ENCODE measurements around the gene HOXB9. TPM values are rescaled to one million over a fixed set of nuclear protein-coding genes. Genes with fewer than 3 reads are reported as not detected.

HOXB9 gene
- total RNA-seq, 1 experiment from 2014 or later, result 4.0 TPM

DNA sequence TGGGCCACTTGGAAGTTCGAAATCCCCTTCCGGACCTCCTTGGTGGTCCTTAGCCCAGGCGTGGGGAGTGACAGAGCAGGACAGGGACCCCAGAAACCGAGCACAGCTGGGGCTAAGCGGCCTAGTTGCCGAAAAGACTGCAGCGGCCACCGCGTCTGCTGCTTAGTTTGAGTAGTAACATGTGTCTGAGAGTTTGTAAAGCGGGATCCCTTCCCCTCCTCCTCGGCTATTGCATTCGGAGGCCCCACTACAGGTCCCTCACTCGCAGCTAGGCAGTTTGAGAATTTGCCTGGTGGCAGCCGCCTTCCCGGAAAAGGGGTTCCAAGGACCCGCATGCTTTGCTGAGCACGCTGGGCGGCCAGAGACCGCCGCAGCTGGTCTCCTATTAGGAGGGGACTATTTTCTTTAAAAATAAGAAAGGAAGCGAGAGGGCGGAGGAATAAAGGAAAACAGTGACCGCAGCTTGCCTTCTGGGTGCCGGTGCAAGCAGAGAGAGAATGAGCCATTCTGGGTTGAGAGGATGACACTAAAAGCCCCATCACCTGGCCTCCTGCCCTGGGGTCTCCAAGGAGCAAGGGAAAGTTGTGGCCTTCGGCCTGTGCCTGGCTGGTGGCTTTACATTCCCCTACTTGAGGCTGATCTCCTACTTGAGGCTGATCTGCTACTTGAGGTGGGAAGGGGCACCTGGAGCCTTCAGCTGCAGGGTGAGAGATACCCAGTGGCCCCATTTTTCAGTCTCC lies 31.4 kb downstream of the HOXB9 start:
- DNase-seq, result no peak

DNA sequence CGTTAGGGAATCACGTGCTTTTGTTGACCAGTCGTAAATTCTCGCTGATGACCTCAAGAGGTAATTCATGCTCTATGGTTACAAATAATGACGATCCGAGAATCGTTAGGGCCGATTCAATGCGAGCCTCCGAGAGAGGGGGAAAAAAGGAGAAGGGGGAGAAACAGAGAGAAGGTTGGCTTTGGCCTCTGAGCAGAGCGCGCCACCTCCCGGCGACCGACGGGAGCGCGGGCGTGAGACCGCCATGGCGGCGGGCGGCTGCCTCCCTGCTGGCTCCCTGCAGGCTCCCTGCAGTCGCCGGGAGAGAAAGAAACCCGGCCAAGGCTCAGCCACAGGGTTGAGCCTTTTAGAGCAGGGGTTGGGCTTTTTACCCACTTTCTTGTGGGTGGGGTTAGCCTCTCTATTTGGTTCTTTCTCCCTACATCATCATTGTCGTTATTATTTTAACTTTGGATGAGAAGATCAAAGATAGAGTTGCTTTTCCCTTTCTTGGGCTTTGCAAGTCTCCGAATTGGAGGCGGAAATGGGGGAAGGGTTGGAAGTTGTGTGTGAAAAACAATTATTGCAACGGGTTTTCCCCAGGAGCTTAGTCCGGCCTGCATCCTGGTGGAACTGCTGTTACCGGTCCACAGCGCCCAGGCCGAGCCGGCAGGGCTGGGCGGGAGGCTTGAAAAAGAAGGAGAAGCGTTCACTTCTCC lies 32.2 kb downstream of the HOXB9 start:
- H3K27me3 ChIP-seq, result no peaks in the 10 kb centered on the region; the same call in 1 of the 2 replicates
- peak overlapping the region; percentile 63 for H3K4me3 ChIP-seq

More for the DNA sequence above, 31.4 kb downstream of the HOXB9 start:
- no peak overlapping the region for H3K4me3 ChIP-seq
- H3K36me3 ChIP-seq, result peaks cover 2% of the 10 kb centered on the region; the same call in 1 of the 2 replicates
- 0 out of 2 replicates have a peak, but pooled peaks cover 6% of the 10 kb centered on the region for H3K4me1 ChIP-seq
- H3K27me3 ChIP-seq, result no peaks in the 10 kb centered on the region; the same call in 1 of the 2 replicates
- H3K9me3 ChIP-seq (replicated peaks), result no peaks in the 10 kb centered on the region
- H3K27ac ChIP-seq, result no peak overlapping the region

DNA sequence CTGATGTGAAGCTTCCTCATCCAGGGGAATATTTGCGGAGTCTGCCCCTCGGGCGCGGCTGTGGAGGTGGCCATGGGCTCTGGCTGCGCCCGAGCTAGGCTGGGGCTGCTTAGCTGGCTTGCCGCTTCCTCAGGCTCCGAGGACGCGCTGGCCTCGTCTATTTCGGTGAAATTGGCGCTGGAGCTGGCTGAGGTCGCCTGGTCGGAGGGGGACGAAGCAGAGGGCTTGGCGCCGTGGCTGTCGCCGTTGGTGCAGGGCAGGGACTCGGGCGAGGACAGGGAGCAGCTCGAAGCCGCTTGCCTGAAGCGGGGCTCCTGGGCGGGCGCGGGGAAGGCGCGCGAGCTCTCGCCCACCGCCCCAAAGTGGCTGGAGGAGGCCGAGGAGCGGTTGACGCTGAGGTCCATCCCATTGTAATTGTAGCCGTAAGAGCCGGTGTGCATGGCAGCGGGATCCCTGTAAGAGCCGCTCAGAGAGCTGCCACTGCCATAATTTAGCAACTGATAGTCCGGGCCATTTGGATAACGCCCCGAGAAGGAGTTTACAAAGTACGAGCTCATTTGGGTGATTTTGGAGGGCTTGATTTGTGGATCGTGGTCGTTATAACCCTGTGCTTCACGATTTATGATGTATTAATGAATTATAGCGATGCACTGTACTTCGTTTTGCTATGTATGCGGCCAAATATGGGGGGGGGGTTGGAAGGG lies 32.9 kb downstream of the HOXB9 start, which contains the start of gene HOXB5:
HOXB5 (minus strand) TSS at position 654 of the 704 bp plus-strand sequence; CDS start at position 557, 97 bp downstream.
- peaks cover 2% of the 10 kb centered on the region; the same call in 1 of the 2 replicates for H3K36me3 ChIP-seq
- peaks cover 8% of the 10 kb centered on the region for H3K4me1 ChIP-seq
- H3K27me3 ChIP-seq, result no peaks in the 10 kb centered on the region
- peak within 1 kb of the TSS; percentile 63 for H3K4me3 ChIP-seq
- no peaks in the 10 kb centered on the region for H3K9me3 ChIP-seq (replicated peaks)
- DNase-seq, result peak in 1 of 2 experiments; percentile 58
- peak within 1 kb of the TSS; percentile 7 for H3K27ac ChIP-seq

More for the DNA sequence above, 32.2 kb downstream of the HOXB9 start:
- Histone ChIP-seq H3K36me3 (peaks cover 2% of the 10 kb centered on the region; the same call in 1 of the 2 replicates), H3K27ac (no peak overlapping the region), H3K9me3 (replicated peaks) (no peaks in the 10 kb centered on the region), H3K4me1 (0 out of 2 replicates have a peak, but pooled peaks cover 6% of the 10 kb centered on the region)
- peak; percentile 77 to 88 for DNase-seq

DNA sequence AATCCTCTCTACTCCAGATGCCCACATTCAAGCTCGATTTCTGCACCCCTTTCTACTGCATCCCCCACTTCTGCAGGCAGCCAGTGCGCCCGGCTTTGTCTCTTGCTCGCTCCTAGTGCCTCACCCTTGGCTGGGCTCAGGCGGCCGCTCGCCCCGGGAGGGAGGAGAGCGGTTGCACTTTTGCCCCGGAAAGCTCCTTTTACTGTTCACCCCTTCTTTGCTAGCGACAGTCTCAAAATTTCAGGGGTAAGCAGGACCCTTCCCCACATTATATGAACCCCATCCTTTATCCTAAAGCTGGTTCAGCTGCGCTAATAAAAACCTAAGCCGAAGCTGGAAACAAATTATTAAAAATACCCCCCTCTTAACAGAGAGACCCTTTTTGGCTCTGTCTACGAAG lies 33.6 kb downstream of the HOXB9 start:
- H3K27ac ChIP-seq, result peak overlapping the region; percentile 7
- no peaks in the 10 kb centered on the region for H3K27me3 ChIP-seq
- peaks cover 2% of the 10 kb centered on the region; the same call in 1 of the 2 replicates for H3K36me3 ChIP-seq
- no peaks in the 10 kb centered on the region for H3K9me3 ChIP-seq (replicated peaks)
- H3K4me1 ChIP-seq, result peaks cover 15% of the 10 kb centered on the region
- DNase-seq, result no peak
- peak overlapping the region; percentile 63 for H3K4me3 ChIP-seq

DNA sequence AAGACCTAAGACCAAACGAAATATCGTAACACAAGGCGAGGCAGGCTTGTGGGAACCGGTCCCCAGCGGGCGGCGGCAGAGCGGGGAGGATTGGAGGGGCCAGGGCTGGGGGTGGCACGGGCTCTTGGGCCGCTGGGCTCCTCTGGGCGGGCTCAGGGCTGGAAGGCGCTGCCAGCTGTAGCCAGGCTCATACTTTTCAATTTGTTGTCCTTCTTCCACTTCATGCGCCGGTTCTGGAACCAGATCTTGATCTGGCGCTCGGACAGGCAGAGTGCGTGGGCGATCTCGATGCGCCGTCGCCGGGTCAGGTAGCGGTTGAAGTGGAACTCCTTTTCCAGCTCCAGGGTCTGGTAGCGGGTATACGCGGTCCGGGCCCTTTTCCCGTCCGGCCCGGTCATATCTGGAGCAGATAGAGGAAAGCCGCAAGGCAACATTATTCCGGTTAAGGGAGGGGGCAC lies 34.1 kb downstream of the HOXB9 start:
- no peak overlapping the region for H3K4me3 ChIP-seq
- H3K27me3 ChIP-seq, result no peaks in the 10 kb centered on the region
- no peak for DNase-seq
- H3K27ac ChIP-seq, result no peak overlapping the region
- H3K36me3 ChIP-seq, result peaks cover 2% of the 10 kb centered on the region; the same call in 1 of the 2 replicates
- H3K4me1 ChIP-seq, result peaks cover 20% of the 10 kb centered on the region
- no peaks in the 10 kb centered on the region for H3K9me3 ChIP-seq (replicated peaks)

DNA sequence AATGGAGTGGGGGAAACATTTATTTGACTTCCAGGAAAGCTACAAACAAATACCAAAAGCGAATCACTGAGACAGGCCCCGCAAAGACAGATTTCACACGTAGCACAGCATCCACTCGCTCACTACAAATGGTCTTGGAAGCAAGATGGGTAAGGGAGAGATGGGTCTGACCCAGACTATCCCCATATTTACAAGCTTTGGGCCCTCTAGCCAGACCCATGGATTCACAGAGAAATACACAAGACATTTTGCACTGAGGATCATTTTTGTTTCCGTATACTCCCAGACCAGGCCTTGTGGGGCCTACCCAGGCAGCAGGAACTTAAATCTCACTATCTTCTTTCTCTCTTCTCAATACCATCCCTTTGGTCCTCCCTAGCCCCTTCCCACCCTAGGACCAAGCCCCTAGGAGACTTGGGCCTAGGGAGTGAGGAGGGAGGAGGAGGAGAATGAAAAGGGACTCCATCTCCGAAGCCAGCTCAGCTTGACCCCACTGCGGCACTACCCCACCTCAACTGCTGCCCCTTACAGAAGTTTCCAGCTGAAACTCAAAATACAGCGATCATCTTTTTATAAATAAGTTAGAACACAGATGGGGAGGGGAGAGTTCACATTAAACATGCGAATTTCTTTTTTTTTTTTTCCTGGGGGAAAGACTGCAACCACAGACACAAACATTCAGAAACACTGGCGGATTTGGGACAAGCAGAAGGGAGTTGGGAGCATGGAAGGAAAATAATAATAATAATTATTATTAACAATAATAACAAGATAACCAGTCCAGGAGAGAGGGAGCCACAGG lies 34.7 kb downstream of the HOXB9 start:
- no peaks in the 10 kb centered on the region for H3K27me3 ChIP-seq
- H3K4me3 ChIP-seq, result no peak overlapping the region
- H3K36me3 ChIP-seq, result peaks cover 2% of the 10 kb centered on the region; the same call in 1 of the 2 replicates
- no peak for DNase-seq
- no peaks in the 10 kb centered on the region for H3K9me3 ChIP-seq (replicated peaks)
- H3K4me1 ChIP-seq, result peaks cover 26% of the 10 kb centered on the region
- no peak overlapping the region for H3K27ac ChIP-seq

DNA sequence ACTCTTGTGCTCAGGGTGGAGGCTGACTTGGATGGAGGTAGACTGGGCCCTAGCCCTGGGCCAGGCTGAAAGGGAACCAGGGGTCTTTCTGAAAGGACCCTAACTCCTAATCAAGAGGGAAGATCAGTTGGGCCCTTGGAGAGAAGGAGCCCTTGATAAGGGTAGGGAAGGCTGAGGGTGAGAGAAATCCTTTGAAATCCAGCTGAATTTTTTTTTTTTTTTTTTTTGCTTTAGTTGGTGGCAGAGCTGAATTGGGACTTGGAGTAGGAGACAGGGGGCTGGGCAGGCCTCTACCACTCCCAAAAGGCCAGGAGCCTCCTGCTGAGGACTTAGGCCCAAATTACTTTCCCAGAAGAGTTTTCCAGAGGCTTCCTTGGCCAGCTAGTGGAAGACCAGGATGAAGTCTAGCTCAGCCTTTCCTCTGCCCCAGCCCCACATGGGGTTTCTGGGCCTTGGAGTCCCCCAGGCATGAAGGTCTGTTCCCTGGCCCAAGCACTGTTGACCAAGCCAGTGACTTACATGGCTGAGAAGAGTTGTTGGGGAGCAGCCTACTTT lies 35.5 kb downstream of the HOXB9 start:
- H3K27ac ChIP-seq, result no peak overlapping the region
- no peaks in the 10 kb centered on the region for H3K27me3 ChIP-seq
- no peak overlapping the region for H3K4me3 ChIP-seq
- H3K36me3 ChIP-seq, result peaks cover 2% of the 10 kb centered on the region; the same call in 1 of the 2 replicates
- H3K9me3 ChIP-seq (replicated peaks), result no peaks in the 10 kb centered on the region
- no peak for DNase-seq
- H3K4me1 ChIP-seq, result peaks cover 26% of the 10 kb centered on the region

DNA sequence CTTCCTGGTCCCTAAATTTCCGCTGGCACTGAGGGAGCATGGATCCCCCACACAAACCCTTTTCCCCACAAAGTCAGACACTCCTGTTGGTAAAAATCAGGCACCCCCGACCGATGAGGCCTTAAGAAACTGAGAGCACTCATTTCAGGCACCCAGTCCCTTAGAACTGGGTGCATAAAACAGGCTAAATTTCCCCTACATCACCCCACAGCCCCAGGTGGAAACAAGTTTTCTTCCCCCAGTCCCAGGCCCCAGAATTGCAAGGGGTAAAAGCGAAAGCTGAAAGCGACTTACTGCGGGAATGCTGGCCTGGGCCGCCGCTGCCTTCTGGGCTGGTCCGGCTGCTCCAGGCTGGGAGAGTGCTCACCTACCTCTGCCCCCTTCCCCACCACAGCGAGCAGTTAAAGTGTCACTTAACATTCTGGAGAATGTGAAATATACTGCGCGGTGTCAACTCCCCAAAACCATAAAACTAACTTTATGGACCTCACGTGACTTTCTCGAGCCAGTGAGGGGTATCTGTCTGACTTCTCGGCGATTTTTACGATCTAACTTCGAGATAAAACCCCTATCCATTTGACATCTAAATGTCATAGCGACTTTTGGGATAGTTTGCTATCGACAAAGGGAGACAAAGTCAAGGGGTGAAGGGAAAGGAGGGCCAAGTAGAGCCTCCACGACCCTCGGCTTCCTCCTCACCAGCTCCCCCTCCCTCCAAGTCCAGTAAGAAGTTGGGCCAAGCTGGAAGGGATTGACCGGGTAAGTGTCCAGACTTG lies 36.1 kb downstream of the HOXB9 start, which contains the start of gene HOXB3:
HOXB3 (minus strand) TSS at position 411 of the 776 bp plus-strand sequence. CDS start 37,767 bp downstream, outside the sequence.
- no peaks in the 10 kb centered on the region for H3K9me3 ChIP-seq (replicated peaks)
- peaks cover 26% of the 10 kb centered on the region for H3K4me1 ChIP-seq
- no peak within 1 kb of the TSS for H3K27ac ChIP-seq
- H3K27me3 ChIP-seq, result no peaks in the 10 kb centered on the region
- DNase-seq, result no peak
- H3K4me3 ChIP-seq, result no peak within 1 kb of the TSS
- H3K36me3 ChIP-seq, result peaks cover 2% of the 10 kb centered on the region; the same call in 1 of the 2 replicates

DNA sequence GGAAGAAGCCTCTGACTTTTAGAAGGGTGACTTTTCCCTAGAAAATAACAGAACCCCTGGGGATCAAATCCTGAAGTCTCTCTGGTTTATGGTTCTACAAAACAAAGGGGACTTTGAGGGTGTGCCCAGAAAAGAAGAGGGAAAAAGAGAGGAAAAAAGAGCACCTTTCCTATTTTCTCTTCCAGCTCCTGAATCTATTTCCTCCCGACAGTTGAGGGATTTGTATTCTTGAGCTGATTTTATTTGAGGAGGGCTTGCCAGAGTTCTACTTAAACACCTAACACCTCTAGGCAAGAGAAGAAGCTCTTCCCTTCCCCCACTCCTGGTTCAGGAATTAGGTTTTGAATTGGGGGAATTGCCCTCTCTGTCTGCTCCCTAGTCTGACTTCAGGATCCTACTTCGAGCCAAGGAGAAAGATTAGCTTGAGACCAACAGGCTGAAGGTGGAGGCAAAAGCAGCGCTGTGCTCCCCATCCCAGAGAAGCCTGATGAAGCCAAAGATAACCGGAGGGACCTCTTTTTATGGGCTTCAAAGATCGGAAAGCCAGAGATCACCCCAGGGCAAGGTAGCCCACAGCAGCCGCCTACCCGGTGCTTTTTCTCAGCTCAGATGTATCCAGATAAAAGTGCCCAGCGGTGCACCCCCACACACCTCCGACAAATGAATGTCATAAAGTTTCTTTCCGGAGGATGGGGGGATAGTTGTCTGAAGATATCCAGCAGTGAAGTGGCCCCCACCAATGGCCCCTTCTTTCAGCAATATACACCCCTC lies 36.9 kb downstream of the HOXB9 start:
- H3K36me3 ChIP-seq, result 0 out of 2 replicates have a peak, but pooled peaks cover 1% of the 10 kb centered on the region
- H3K4me3 ChIP-seq, result no peak overlapping the region
- H3K27me3 ChIP-seq, result no peaks in the 10 kb centered on the region
- no peak for DNase-seq
- H3K9me3 ChIP-seq (replicated peaks), result no peaks in the 10 kb centered on the region
- peaks cover 26% of the 10 kb centered on the region for H3K4me1 ChIP-seq
- H3K27ac ChIP-seq, result no peak overlapping the region

DNA sequence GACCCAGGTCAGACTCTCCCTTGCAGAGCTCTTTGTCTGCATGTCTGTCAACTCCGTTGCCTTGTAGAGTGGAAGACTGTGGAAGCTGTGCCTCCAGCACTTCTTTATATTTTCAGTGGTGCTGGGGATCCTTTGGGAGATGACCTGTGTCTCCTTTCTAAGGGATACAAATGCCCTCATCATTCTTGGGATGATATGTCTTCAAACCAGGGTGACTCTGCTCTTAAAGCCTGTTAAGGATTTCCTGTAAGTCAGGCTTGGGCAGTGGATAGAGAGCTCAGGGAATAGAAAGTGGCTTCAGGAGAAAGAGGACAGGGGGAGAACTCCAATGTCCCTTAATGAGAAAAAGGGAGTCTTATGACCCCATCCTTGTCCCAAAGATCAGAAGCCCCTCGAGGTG lies 37.6 kb downstream of the HOXB9 start:
- no peak overlapping the region for H3K27ac ChIP-seq
- no peak for DNase-seq
- H3K36me3 ChIP-seq, result no peaks in the 10 kb centered on the region
- no peaks in the 10 kb centered on the region for H3K27me3 ChIP-seq
- peaks cover 24% of the 10 kb centered on the region for H3K4me1 ChIP-seq
- H3K9me3 ChIP-seq (replicated peaks), result no peaks in the 10 kb centered on the region
- no peak overlapping the region for H3K4me3 ChIP-seq

DNA sequence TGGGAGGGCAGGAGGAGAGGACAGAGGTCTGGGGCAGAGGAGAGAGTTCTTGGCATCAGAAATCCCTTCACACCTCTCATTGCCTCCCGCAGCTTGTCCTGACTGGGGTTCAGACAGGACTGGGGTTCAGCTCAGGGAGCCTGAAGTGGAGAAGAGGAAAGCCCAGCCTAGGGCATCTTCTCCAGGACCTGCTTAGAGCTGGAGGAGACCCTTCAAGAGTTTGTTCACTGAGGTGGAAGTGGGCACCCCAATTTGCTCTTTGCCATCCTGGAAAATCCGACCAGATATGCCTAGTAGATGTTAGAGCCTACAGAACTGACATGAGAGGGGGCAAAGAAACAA lies 38.1 kb downstream of the HOXB9 start:
- Histone ChIP-seq H3K27me3 (no peaks in the 10 kb centered on the region), H3K4me3 (no peak overlapping the region)

DNA sequence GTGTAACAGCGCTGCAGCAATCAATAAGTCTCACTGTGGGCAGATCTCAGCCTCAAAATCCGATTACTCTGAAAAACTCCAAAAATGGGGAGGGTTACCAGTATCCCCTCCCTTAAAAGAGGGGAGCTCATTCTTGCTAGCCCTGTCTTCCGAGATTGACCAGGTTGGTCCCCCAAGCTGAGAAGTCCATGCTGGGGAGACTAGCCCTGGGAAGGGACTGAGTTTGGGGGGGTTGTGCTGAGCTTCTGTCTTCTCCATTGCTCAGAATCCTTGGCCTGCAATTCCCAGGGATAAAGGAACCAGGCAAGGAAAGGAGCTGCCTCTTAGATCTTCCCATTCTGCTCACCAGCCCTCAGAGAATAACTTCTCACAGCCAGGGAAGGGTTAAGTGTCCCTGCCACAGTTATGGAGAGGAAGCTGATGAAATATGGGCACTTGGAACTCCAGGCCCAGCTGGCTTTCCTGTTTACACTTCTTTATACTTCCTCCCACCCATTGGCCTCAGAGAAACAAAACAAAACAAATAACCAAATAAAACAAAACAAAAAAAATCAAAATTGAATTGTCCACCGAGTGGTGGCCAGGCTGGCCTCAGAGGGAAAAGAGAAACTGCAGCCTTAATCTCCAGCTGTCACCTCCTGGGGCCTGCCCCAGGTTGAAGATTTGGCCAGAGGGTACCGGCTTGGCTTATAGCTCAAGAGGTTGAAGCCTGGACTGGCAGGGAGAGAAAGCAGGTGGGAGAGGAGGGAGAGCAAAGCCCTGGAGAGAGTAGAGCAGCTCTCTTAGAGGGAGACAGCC lies 38.7 kb downstream of the HOXB9 start:
- H3K4me3 ChIP-seq, result no peak overlapping the region
- no peaks in the 10 kb centered on the region for H3K9me3 ChIP-seq (replicated peaks)
- no peaks in the 10 kb centered on the region for H3K36me3 ChIP-seq
- no peak overlapping the region for H3K27ac ChIP-seq
- peaks cover 21% of the 10 kb centered on the region for H3K4me1 ChIP-seq
- peak; percentile 52 to 75 for DNase-seq
- H3K27me3 ChIP-seq, result no peaks in the 10 kb centered on the region

More for the DNA sequence above, 38.1 kb downstream of the HOXB9 start:
- Histone ChIP-seq H3K27ac (no peak overlapping the region), H3K4me1 (peaks cover 24% of the 10 kb centered on the region), H3K36me3 (no peaks in the 10 kb centered on the region), H3K9me3 (replicated peaks) (no peaks in the 10 kb centered on the region)
- no peak for DNase-seq

All from SJCRH30 (cell line).